Stimulated activated CD4-positive, alpha-beta T cell treated with anti-CD3 and anti-CD28 coated beads, Interleukin-12 subunit alpha, Interleukin-12 subunit beta, amount 100 ng/mL, for 4 hours (primary cell): ENCODE measurements around the gene SSMEM1.
"Not testable (repeated sequence)": the region's sequence is repeated elsewhere in the genome, so short reads cannot be mapped to it uniquely, and the experiment has no call there.

Experiments used
- DNase-seq: peaks from one replicate; pipeline ENCODE4 v3.0.0-alpha.2; 2020

SSMEM1 gene

GRCh38 chr7:130216025-130216424, 8.4 kb downstream of the SSMEM1 start:
- no peak for DNase-seq

GRCh38 chr7:130216750-130217149, 9.1 kb downstream of the SSMEM1 start:
- no peak for DNase-seq

DNA sequence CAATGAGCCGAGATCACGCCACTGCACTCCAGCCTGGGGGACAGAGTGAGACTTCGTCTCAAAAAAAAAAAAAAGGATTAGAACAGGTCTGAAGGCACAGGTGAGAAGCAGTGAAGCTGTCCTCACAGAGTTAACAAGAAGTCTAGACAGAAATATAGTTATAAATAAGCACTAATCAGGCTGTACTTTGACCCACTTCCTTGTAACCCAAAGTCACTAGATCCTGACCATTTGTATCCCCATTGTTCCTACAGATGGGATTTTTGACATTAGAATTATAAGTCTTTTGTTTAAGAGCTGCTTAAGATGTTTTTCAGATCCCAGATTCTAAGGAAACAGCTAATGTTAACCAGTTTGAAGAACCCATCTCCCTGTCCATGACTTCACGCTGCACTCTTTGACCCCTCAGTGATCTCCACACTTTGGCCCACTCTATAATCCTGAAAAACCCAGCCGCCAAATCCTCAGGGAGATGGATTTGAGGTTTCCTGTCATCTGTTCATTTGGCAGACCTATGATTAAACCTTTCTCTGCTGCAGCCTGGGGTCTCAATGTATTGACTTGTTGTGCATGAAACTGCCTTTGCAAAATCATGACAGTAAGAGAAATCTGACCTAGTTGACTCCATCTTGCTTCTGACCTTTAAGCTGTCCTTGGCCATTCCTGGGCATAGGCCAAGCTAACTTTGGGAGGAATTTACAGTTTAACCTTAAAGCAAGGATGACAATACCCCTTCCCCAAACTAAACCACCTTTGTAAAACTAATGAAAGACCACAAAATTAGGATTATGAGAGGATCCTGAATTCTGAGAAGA, 11.4 kb downstream of the SSMEM1 start:
- DNase-seq = no peak

GRCh38 chr7:130219871-130220270, 12.2 kb downstream of the SSMEM1 start:
- DNase-seq = no peak

DNA sequence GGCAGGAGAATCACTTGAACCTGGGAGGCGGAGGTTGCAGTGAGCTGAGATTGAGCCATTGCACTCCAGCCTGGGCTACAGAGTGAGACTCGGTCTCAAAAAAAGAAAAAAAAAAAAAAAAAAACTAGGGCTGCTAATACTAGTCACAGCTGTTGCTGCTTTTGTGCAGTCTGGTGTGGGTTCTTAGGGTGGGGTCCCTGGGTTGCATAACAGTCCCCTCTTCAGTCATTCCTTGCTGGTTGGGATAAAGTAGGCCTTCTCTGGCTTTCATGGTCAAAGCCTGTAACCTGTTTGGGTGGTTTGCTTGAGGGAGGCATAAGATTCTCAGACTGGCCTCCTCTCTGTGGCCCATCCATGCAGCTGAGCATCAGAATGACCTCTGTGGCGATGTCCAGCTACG, 14.1 kb downstream of the SSMEM1 start:
- DNase-seq = no peak

DNA sequence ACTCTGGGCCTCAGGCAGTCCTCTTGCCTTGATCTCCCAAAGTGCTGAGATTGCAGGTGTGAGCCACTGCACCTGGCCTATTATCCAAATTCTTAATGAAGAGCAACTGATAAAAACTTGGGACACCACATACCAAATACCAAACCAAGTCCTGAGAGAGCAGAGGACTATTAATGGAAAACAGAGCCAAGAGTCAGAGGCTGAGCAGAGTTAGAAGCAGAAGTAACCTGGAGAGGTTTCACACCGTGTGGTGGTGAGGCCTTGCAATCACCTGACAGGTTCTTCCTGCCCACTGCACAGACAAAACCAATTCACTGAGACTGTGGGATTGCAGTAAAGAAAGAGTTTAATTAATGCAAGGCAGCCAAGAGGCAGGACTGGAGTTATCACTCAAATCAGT, 16.0 kb downstream of the SSMEM1 start:
- no peak for DNase-seq

DNA sequence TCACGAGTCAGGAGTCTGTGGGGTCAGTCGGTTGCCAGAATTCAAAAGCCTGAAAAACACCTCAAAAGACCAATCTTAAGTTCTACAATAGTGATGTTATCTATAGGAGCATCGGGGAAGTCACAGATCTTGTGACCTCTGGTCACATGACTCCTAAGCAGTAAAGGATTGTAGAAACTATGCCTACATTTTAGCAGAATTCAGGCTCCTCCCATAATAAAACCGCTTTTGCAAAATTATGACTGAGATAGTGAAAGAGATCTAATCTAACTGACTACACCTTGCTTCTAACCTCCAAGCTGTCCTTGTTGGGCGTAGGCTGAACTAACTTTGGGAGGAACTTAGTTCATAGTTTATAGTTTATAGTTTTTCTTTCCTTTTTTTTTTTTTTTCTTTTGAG, 16.6 kb downstream of the SSMEM1 start:
- DNase-seq = no peak

DNA sequence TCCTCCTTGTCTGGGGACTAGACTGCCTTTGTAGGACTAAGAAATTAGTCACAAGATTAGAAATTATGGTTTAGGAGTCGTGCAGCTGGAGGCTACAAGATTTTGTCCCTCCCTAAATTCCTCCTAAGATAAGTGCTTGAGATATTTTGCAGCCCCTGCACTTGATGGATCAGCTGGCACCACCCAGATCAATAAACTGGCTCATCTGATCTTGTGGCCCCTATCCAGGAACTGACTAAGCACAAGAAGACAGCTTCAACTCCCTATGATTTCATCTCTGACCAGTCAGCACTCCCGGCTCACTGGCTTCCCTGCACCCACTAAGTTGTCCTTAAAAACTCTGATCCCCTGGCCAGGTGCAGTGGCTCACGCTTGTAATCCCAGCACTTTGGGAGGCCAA, 17.3 kb downstream of the SSMEM1 start:
- not testable (repeated sequence) for DNase-seq

- DNase-seq = no peak
Observed at GRCh38 chr7:130226333-130226732, 18.7 kb downstream of the SSMEM1 start.

- DNase-seq = no peak
Observed at GRCh38 chr7:130227883-130228575, 20.4 kb downstream of the SSMEM1 start.

DNA sequence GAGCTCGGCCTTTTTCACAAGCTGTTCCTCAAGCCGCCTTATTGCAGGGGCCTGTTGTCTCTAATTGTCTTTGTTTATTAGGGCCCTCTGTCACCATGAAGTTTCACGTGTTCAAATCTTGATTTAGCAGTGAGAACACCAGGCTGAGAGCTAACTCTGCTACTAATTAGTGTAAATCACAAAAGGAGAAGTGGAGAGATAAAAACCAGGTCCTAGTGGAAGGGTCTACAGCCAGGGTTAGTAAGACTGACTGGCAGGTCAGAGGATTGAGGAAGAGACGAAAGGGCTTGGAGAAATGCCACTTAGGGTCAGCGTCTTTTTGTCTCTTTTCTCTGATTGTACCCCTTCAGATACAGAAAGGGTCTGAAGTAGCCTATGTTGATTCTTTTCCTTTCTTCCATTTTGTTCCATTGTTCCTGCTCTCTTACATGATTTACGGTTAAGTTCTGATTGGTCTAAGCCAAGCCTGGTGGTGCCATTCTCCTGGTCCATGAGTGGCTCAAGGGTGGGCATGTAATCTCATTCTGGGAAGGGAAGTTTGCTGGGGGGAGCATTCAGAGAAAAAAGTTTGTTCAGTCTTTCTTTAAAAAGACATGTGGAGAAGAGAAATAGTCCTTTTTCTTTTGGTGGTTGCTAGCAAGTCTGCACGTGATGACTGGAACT, 21.3 kb downstream of the SSMEM1 start:
- no peak for DNase-seq

DNA sequence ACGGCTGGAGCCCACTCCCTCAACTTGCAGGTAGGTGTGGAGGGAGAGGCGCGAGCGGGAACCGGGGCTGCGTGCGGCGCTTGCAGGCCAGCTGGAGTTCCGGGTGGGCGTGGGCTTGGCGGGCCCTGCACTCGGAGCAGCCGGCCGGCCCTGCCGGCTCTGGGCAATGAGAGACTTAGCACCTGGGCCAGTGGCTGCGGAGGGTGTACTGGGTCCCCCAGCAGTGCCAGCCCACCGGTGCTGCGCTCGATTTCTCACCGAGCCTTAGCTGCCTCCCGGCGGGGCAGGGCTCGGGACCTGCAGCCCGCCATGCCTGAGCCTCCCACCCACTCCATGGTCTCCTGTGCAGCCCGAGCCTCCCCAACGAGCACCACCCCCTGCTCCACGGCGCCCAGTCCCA, 22.3 kb downstream of the SSMEM1 start:
- DNase-seq = not testable (repeated sequence)

DNA sequence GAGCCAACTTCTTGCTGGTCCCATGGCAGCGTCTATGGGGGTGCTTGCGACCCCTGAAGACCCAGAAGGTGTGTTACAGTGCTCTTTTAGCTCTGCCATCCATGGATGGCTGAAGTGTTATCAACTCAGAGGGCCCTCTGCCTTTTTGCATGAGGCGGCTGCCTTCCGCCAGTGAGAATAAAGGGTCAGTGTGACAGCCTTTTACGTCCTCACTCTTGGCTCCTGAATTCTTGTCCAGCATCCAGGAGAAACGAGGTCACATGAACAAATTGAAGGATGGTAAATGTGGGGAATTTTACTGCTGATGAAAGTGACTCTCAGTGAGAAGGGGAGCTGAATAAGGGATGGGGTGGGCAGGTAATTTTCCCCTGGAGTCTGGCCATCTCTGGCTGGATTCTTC, 24.1 kb downstream of the SSMEM1 start:
- no peak for DNase-seq

DNA sequence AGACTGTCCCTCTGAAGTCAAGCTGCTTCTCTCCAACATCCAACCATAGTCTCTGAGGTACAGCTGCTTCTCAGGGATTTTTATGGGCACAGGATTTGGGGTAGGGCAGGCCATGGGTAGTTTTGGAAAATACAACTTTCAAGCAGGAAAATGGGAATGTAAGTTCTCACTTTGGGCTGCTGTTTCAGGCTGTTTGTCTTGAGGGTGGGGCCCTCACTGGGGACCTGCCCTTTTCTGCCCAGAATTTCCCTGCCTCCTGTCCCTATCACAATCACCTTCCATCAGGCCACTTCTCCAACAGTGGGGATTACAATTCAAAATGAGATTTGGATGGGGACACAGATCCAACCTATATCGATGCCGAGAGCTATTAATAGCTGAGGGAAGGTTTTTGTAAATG, 24.5 kb downstream of the SSMEM1 start:
- DNase-seq = no peak

GRCh38 chr7:130234078-130234477, 26.4 kb downstream of the SSMEM1 start:
- no peak for DNase-seq

DNA sequence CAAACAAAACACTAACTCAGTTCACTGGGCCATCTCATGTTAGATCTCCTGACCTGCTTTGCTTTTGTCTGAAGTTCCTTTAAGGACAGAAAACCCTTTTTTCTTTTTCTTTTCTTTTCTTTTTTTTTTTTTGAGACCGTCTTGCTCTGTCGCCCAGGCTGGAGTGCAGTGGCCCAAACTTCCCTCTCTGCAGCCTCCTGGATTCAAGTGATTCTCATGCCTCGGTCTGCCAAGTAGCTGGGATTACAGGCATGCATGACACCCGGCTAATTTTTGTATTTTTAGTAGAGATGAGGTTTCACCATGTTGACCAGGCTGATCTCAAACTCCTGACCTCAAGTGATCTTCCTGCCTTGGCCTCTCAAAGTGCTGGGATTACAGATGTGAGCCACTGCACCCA, 28.7 kb downstream of the SSMEM1 start:
- not testable (repeated sequence) for DNase-seq

DNA sequence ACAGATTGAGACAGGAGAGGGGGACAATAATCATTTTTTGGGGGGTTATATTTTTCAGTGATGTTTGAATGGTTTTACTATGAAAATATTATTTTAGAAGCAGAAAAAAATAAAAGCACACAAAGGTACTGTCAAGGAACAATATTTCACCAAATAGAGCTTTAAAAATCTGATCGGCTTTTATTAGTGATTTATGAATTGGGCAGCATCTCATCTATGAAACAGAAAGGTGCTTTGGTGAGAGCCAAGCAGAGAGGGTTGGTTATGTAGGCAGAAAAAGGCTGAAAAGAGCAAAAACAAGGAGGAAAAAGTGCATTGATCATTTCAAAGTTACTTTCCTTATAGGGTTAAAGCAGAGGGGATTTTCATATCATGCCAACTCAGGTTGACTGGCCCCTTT, 32.6 kb downstream of the SSMEM1 start:
- DNase-seq = no peak

- peak; percentile 70 for DNase-seq
Observed at GRCh38 chr7:130242198-130243014, 34.7 kb downstream of the SSMEM1 start.

DNA sequence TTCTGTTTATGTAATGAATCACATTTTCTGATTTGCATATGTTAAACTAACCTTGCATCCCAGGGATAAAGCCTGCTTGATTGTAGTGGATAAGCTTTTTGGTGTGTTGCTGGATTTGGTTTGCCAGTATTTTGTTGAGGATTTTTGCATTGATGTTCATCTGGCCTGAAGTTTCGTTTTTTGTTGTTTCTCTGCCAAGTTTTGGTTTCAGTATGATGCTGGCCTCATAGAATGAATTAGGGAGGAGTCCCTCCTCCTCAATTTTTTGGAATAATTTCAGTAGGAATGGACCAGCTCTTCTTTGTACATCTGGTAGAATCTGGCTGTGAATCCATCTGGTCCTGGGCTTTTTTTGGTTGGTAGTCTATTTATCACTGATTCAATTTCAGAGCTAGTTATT, 35.8 kb downstream of the SSMEM1 start:
- DNase-seq = not testable (repeated sequence)

- not testable (repeated sequence) for DNase-seq
Observed at GRCh38 chr7:130246491-130246890, 38.8 kb downstream of the SSMEM1 start.

- DNase-seq = not testable (repeated sequence)
Observed at GRCh38 chr7:130248842-130249241, 41.2 kb downstream of the SSMEM1 start.

GRCh38 chr7:130249626-130250025, 42.0 kb downstream of the SSMEM1 start:
- not testable (repeated sequence) for DNase-seq

DNA sequence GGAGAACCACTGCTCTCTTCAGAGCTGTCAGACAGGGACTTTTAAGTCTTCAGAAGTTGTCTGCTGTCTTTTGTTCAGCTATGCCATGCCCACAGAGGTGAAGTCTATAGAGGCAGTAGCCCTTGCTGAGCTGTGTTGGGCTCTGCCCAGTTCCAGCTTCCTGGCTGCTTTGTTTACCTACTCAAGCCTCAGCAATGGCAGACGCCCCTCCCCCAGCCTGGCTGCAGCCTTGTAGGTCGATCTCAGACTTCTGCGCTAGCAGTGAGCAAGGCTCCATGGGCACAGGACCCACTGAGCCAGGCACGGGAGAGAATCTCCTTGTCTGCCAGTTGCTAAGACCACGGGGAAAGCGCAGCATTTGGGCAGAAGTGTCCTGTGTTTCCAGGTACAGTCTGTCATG, 46.9 kb downstream of the SSMEM1 start:
- no peak for DNase-seq
